GM19193 (cell line): ENCODE measurements around the gene IFT43.

Source experiments
- POLR2A ChIP-seq: IDR thresholded peaks from 4 replicates; pipeline ENCODE4 v1.6.1; 2011; ENCODE audit not compliant: insufficient read depth, insufficient read length; ENCODE audit errors: extremely low read depth

The IFT43 gene

GRCh38 chr14:75995372-75996041 is 9.9 kb downstream of the IFT43 start:
- TF ChIP-seq POLR2A, result no peak

GRCh38 chr14:75996488-75996887 is 10.9 kb downstream of the IFT43 start:
- no peak for TF ChIP-seq POLR2A

GRCh38 chr14:75999511-76000190 is 14.1 kb downstream of the IFT43 start:
- no peak for TF ChIP-seq POLR2A

- TF ChIP-seq POLR2A, result no peak
These were observed 16.8 kb downstream of the IFT43 start for GRCh38 chr14:76002383-76002782.

DNA sequence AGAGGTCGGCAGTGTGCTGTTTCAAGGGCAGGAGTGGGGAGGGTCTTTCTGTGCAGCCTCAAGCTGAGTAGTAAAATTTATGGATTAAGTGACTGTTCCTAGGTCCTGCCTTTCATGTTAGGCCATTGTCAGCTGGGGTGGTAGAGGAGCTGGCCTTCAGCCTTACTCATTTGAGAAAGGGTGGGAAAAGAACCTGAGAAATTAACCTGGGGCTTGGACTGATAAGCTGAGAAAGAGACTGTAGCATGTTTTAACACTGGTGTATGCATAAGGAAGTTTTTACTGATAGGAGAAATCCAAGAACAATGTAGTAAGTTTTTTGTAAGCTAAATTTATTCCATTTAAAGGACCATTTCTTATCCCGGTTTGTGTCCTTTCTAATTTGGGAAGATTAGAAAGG is 20.7 kb downstream of the IFT43 start:
- no peak for TF ChIP-seq POLR2A

DNA sequence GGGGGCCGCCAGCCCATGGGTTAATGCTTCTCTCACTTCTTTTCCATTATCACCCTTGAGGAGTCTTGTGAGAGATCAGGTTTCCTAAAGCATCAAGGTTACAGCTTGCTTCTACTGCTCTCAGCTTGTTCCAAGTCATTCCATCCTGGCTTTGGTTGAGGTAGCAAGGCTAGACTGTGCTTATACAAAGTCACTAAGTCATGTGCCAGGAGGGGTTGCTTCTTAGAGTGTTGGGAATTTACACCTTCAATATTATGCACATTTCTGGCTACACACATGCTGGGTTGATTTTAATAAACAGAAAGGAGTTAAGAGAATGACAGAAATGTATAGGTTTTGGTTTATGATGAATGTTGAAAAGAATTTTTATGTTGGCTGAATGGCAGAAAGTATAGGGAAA is 21.8 kb downstream of the IFT43 start:
- no peak for TF ChIP-seq POLR2A

DNA sequence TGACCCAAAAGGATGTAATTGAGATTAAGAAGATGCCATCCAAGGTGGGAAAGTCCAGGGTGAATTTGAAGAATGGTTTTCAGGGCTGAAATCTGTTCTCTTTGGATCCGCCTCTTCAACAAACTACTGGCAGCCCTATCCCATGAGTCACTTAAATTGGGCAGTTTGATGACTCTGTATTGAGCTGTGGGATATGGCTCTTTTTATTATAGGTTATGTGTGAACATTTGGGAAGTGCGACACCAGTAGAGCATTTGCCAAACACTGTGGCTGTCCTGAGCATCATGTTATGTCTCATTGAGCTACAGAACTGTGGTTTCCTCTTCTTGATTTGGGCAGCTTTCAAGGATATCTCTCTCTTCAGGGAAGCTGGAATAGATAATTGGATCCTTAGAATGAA is 22.3 kb downstream of the IFT43 start:
- TF ChIP-seq POLR2A, result no peak

GRCh38 chr14:76011930-76012329 is 26.4 kb downstream of the IFT43 start:
- TF ChIP-seq POLR2A, result no peak

- TF ChIP-seq POLR2A, result no peak
These were observed 26.8 kb downstream of the IFT43 start for GRCh38 chr14:76012354-76012753.

- no peak for TF ChIP-seq POLR2A
These were observed 29.6 kb downstream of the IFT43 start for GRCh38 chr14:76015191-76015590.

DNA sequence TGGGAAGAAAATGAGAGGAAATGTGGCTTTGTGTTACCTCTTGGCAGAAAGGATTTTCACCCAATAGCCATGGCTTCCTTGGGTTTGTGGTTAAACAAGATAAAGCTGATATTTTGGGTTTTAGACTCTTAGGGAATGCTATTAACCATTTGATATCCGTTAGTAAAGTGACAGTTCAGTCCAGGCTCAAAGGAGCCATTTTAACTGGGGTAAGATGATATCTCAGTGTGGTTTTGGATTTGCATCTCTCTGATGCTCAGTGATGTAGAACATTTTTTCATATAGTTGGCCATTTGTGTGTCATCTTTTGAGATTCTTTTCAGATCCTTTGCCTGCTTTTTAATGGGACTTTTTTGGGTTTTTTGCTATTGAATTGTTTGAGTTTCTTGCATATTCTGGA is 30.1 kb downstream of the IFT43 start:
- TF ChIP-seq POLR2A, result no peak

DNA sequence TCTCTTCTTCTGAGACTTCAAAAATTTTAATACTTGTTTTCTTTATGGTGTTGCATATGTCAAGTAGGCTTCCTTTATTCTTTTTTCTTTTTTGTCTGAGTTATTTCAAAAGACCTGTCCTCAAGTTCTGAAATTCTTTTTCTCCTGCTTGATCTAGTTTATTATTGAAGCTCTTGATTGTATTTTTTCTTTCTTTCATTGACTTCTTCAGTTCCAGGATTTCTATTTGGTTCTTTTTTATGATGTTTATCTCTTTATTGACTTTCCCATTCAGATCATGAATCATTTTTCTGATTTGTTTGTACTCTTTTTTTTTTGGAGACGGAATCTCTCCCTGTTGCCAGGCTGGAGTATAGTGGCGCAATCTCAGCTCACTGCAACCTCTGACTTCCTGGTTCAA is 34.1 kb downstream of the IFT43 start:
- TF ChIP-seq POLR2A, result no peak

GRCh38 chr14:76022991-76023390 is 37.4 kb downstream of the IFT43 start:
- TF ChIP-seq POLR2A, result no peak

- TF ChIP-seq POLR2A, result no peak
These were observed 38.2 kb downstream of the IFT43 start for GRCh38 chr14:76023757-76024156.

GRCh38 chr14:76024211-76024907 is 38.8 kb downstream of the IFT43 start:
- TF ChIP-seq POLR2A, result no peak

GRCh38 chr14:76034566-76034965 is 49.0 kb downstream of the IFT43 start:
- TF ChIP-seq POLR2A, result no peak
